ENCODE data around the gene TMEM245.
"Not testable (repeated sequence)": the region's sequence is repeated elsewhere in the genome, so short reads cannot be mapped to it uniquely, and the experiment has no call there.

The TMEM245 gene

GRCh38 chr9:109064963-109065702, 54.6 kb downstream of the TMEM245 start:
- DNase-seq (ENCODE audit: low read depth, low spot score), result no peak

GRCh38 chr9:109063760-109064159, 56.0 kb downstream of the TMEM245 start:
- DNase-seq (ENCODE audit: low read depth, low spot score), result peak; percentile 4

- no peak for DNase-seq (ENCODE audit: low read depth, low spot score)
Observed at GRCh38 chr9:109062543-109062942, 57.2 kb downstream of the TMEM245 start.

- DNase-seq (ENCODE audit: low read depth, low spot score), result no peak
Observed at GRCh38 chr9:109060191-109060590, 59.6 kb downstream of the TMEM245 start.

GRCh38 chr9:109053121-109053520, 66.6 kb downstream of the TMEM245 start:
- DNase-seq (ENCODE audit: low read depth, low spot score), result not testable (repeated sequence)

- no peak for DNase-seq (ENCODE audit: low read depth, low spot score)
Observed at GRCh38 chr9:109052416-109052815, 67.3 kb downstream of the TMEM245 start.

- no peak for DNase-seq (ENCODE audit: low read depth, low spot score)
Observed at GRCh38 chr9:109051733-109052132, 68.0 kb downstream of the TMEM245 start.

GRCh38 chr9:109050444-109050843, 69.3 kb downstream of the TMEM245 start:
- DNase-seq (ENCODE audit: low read depth, low spot score), result no peak

- no peak for DNase-seq (ENCODE audit: low read depth, low spot score)
Observed at GRCh38 chr9:109048822-109049221, 70.9 kb downstream of the TMEM245 start.

- DNase-seq (ENCODE audit: low read depth, low spot score), result no peak
Observed at GRCh38 chr9:109047259-109047658, 72.5 kb downstream of the TMEM245 start.

- no peak for DNase-seq (ENCODE audit: low read depth, low spot score)
Observed at GRCh38 chr9:109046346-109046745, 73.4 kb downstream of the TMEM245 start.

GRCh38 chr9:109043578-109043977, 76.2 kb downstream of the TMEM245 start:
- no peak for DNase-seq (ENCODE audit: low read depth, low spot score)

- no peak for DNase-seq (ENCODE audit: low read depth, low spot score)
Observed at GRCh38 chr9:109040571-109040970, 79.2 kb downstream of the TMEM245 start.

GRCh38 chr9:109039539-109039938, 80.2 kb downstream of the TMEM245 start:
- no peak for DNase-seq (ENCODE audit: low read depth, low spot score)

- DNase-seq (ENCODE audit: low read depth, low spot score), result no peak
Observed at GRCh38 chr9:109037946-109038715, 81.6 kb downstream of the TMEM245 start.

- no peak for DNase-seq (ENCODE audit: low read depth, low spot score)
Observed at GRCh38 chr9:109036744-109037680, 82.7 kb downstream of the TMEM245 start.

GRCh38 chr9:109035684-109036423, 83.9 kb downstream of the TMEM245 start:
- no peak for DNase-seq (ENCODE audit: low read depth, low spot score)

GRCh38 chr9:109033941-109034700, 85.6 kb downstream of the TMEM245 start:
- no peak for DNase-seq (ENCODE audit: low read depth, low spot score)

GRCh38 chr9:109031241-109031640, 88.5 kb downstream of the TMEM245 start:
- DNase-seq (ENCODE audit: low read depth, low spot score), result no peak

- DNase-seq (ENCODE audit: low read depth, low spot score), result no peak
Observed at GRCh38 chr9:109030426-109030825, 89.3 kb downstream of the TMEM245 start.

Data from ELF-1 (cell line).